Measurements from ENCODE around the gene GRPEL1.

GRCh38 chr4:7052923-7053715 lies 14.7 kb downstream of the GRPEL1 start:
- TF ChIP-seq ZFHX2 (tag by site-specific recombination; conservative IDR thresholded peaks at IDR 0.05) (no peak), ZNF274 (IDR thresholded peaks at IDR 0.05; ENCODE audit: low read length) (no peak), ZNF274 (tag by site-specific recombination; IDR thresholded peaks at IDR 0.05; ENCODE audit: borderline replicate concordance) (no peak), CTCF (tag by site-specific recombination; IDR thresholded peaks at IDR 0.05) (no peak), ZNF677 (tag by site-specific recombination; IDR thresholded peaks at IDR 0.05) (no peak), TCF7L2 (IDR thresholded peaks at IDR 0.05; ENCODE audit: borderline replicate concordance, low read depth, low read length) (no peak), ZBTB21 (tag by site-specific recombination; IDR thresholded peaks at IDR 0.05) (no peak), EGR2 (tag by site-specific recombination; IDR thresholded peaks at IDR 0.05; ENCODE audit: low read depth) (no peak), PATZ1 (tag by site-specific recombination; IDR thresholded peaks at IDR 0.05) (no peak)

Data from HEK293 (cell line).